WTC11 (cell line): Measurements from ENCODE around the gene BRSK1. TPM values are rescaled to one million over a fixed set of nuclear protein-coding genes. Genes with fewer than 3 reads are reported as not detected.

Source experiments
- ATAC-seq: fragments of 200-7000 bp; cut with Tn5 transposase; 2 replicates; pipeline ENCODE4 v1.10.0; 2021; ENCODE audit warnings: mild to moderate bottlenecking, moderate library complexity
- CTCF ChIA-PET: fragments of 300-600 bp; sonication (Branson Sonifier 250); formaldehyde crosslinking; loops from one replicate; lab custom pipeline; 2021; ENCODE audit warnings: antibody characterized with exemption; lab: Charles Lee
- POLR2A ChIA-PET: fragments of 350-600 bp; sonication (Branson Sonifier 250); formaldehyde crosslinking; loops from one replicate; lab custom pipeline; 2021; ENCODE audit warnings: antibody characterized with exemption; lab: Charles Lee
- DNase-seq: peaks from one replicate; pipeline ENCODE4 v3.0.0; 2021; ENCODE audit warnings: low spot score
- H3K27ac Mint-ChIP-seq: 2 replicates; pipeline ENCODE4 v1.8.0; 2021; ENCODE audit warnings: mixed read lengths
- H3K27me3 Mint-ChIP-seq: 2 replicates; pipeline ENCODE4 v1.8.0; 2021; ENCODE audit warnings: low read depth, mild to moderate bottlenecking, moderate library complexity, mixed read lengths
- H3K36me3 Mint-ChIP-seq: 2 replicates; pipeline ENCODE4 v1.8.0; 2021; ENCODE audit warnings: mixed read lengths
- H3K4me1 Mint-ChIP-seq: 2 replicates; pipeline ENCODE4 v1.8.0; 2022; ENCODE audit warnings: mixed read lengths
- H3K4me3 Mint-ChIP-seq: 2 replicates; pipeline ENCODE4 v1.8.0; 2021; ENCODE audit warnings: mild to moderate bottlenecking, moderate library complexity, mixed read lengths
- H3K9me3 Mint-ChIP-seq: 2 replicates; pipeline ENCODE4 v1.8.0; 2021; ENCODE audit warnings: mixed read lengths
- CBFB ChIP-seq: sonication (generic); formaldehyde crosslinking; IDR thresholded peaks from 2 replicates; pipeline ENCODE4 v1.8.1; 2022; ENCODE audit warnings: mild to moderate bottlenecking, low read depth, missing genetic modification reagents
- CDX4 ChIP-seq: fragments of 250-450 bp; sonication (Bioruptor Pico); IDR thresholded peaks from 2 replicates; pipeline ENCODE4 v1.9.0; 2021; ENCODE audit warnings: moderate library complexity, mild to moderate bottlenecking, inconsistent platforms, borderline replicate concordance
- CREM ChIP-seq: sonication (generic); formaldehyde crosslinking; IDR thresholded peaks from 2 replicates; pipeline ENCODE4 v1.8.1; 2022; ENCODE audit warnings: mild to moderate bottlenecking, missing genetic modification reagents, moderate library complexity
- ELF4 ChIP-seq: sonication (generic); formaldehyde crosslinking; IDR thresholded peaks from 2 replicates; pipeline ENCODE4 v1.8.1; 2022; ENCODE audit warnings: low read depth, mild to moderate bottlenecking, moderate library complexity, missing genetic modification reagents
- EMX1 ChIP-seq: fragments of 250-450 bp; sonication (Bioruptor Pico); IDR thresholded peaks from 2 replicates; pipeline ENCODE4 v1.8.0; 2021; ENCODE audit warnings: mild to moderate bottlenecking
- ESRRA ChIP-seq: sonication (generic); formaldehyde crosslinking; IDR thresholded peaks from 2 replicates; pipeline ENCODE4 v1.8.1; 2022; ENCODE audit warnings: mild to moderate bottlenecking, missing genetic modification reagents, borderline replicate concordance
- FOXJ3 ChIP-seq: sonication (generic); formaldehyde crosslinking; IDR thresholded peaks from 2 replicates; pipeline ENCODE4 v1.9.0; 2021; ENCODE audit warnings: missing genetic modification reagents, mild to moderate bottlenecking, borderline replicate concordance
- HMGA2 ChIP-seq: fragments of 250-450 bp; sonication (Bioruptor Pico); IDR thresholded peaks from 2 replicates; pipeline ENCODE4 v1.4.0; 2021; ENCODE audit warnings: mild to moderate bottlenecking, moderate library complexity
- IRF1 ChIP-seq: sonication (generic); formaldehyde crosslinking; IDR thresholded peaks from 2 replicates; pipeline ENCODE4 v1.8.0; 2023; ENCODE audit warnings: missing genetic modification reagents
- NFATC4 ChIP-seq: fragments of 250-450 bp; sonication (Bioruptor Pico); IDR thresholded peaks from 2 replicates; pipeline ENCODE4 v1.9.0; 2021; ENCODE audit warnings: mild to moderate bottlenecking
- NR3C1 ChIP-seq: sonication (generic); formaldehyde crosslinking; conservative IDR thresholded peaks from 2 replicates; pipeline ENCODE4 v1.8.1; 2023; ENCODE audit warnings: low read depth, mild to moderate bottlenecking, missing genetic modification reagents
- PRRX2 ChIP-seq: fragments of 250-450 bp; sonication (Bioruptor Pico); IDR thresholded peaks from 2 replicates; pipeline ENCODE4 v1.8.0; 2021; ENCODE audit warnings: mild to moderate bottlenecking
- SOX15 ChIP-seq: fragments of 250-450 bp; sonication (Bioruptor Pico); IDR thresholded peaks from 2 replicates; pipeline ENCODE4 v1.9.0; 2021; ENCODE audit warnings: mild to moderate bottlenecking
- TEAD1 ChIP-seq: sonication (generic); formaldehyde crosslinking; IDR thresholded peaks from 2 replicates; pipeline ENCODE4 v1.8.0; 2022; ENCODE audit warnings: mild to moderate bottlenecking, missing genetic modification reagents
- ZBTB21 ChIP-seq: sonication (generic); formaldehyde crosslinking; IDR thresholded peaks from 2 replicates; pipeline ENCODE4 v1.8.1; 2023; ENCODE audit warnings: mild to moderate bottlenecking, missing genetic modification reagents, borderline replicate concordance
- ZBTB43 ChIP-seq: sonication (generic); formaldehyde crosslinking; IDR thresholded peaks from 2 replicates; pipeline ENCODE4 v1.8.1; 2023; ENCODE audit warnings: mild to moderate bottlenecking, missing genetic modification reagents
- ZNF121 ChIP-seq: sonication (generic); formaldehyde crosslinking; IDR thresholded peaks from 2 replicates; pipeline ENCODE4 v1.8.0; 2023; ENCODE audit warnings: missing genetic modification reagents
- ZNF232 ChIP-seq: sonication (generic); formaldehyde crosslinking; IDR thresholded peaks from 2 replicates; pipeline ENCODE4 v1.8.0; 2022; ENCODE audit warnings: mild to moderate bottlenecking, missing genetic modification reagents
- ZNF263 ChIP-seq: sonication (generic); formaldehyde crosslinking; IDR thresholded peaks from 2 replicates; pipeline ENCODE4 v1.8.1; 2022; ENCODE audit warnings: low read depth, mild to moderate bottlenecking, moderate library complexity, missing genetic modification reagents
- ZNF423 ChIP-seq: fragments of 250-450 bp; sonication (Bioruptor Pico); IDR thresholded peaks from 2 replicates; pipeline ENCODE4 v2.1.2; 2022; ENCODE audit warnings: mild to moderate bottlenecking, moderate library complexity
- ZNF671 ChIP-seq: fragments of 250-450 bp; sonication (Bioruptor Pico); IDR thresholded peaks from 2 replicates; pipeline ENCODE4 v1.8.0; 2021; ENCODE audit warnings: mild to moderate bottlenecking
- ZSCAN18 ChIP-seq: fragments of 250-450 bp; sonication (Bioruptor Pico); IDR thresholded peaks from 2 replicates; pipeline ENCODE4 v2.1.2; 2022; ENCODE audit warnings: mild to moderate bottlenecking, moderate library complexity
- total RNA-seq: library from RNA; stranded (reverse); gene quantifications from 3 replicates; pipeline ENCODE4 v1.2.3, GENCODE V29; 2021
- TF ChIP-seq, protein P1 (sequence below): sonication (generic); formaldehyde crosslinking; IDR thresholded peaks from 2 replicates; pipeline ENCODE4 v1.8.1; 2022; ENCODE audit warnings: low read depth, mild to moderate bottlenecking, moderate library complexity, missing genetic modification reagents, borderline replicate concordance
- TF ChIP-seq, protein P2 (sequence below): fragments of 250-450 bp; sonication (Bioruptor Pico); IDR thresholded peaks from 2 replicates; pipeline ENCODE4 v1.9.0; 2021; ENCODE audit warnings: mild to moderate bottlenecking

BRSK1 gene
- total RNA-seq, 1 experiment from 2014 or later, result 52.4 TPM

DNA sequence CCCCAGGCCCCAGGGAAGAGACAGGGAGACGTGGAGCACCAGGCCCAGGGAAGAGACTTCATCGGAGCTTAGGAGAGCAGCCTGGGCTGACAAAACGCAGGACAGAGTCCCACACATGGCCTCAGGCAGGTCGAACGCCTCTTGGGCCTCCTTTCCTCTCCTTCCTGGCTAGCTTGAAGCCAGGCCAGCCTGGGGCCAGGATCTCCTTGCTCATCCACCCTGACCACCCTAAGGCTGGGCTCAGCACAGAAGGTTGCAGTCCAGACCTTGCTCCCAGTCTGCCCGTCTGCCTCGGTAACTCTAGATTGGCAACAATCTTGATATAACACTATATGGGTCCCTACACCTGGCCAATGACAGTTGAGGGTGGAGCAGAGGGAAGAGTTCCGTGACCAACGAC, 35.1 kb upstream of the BRSK1 start:
- Mint-ChIP-seq H3K27me3 (no peaks in the 10 kb centered on the region), H3K4me3 (no peak overlapping the region), H3K4me1 (peaks cover 4% of the 10 kb centered on the region), H3K9me3 (no peaks in the 10 kb centered on the region), H3K27ac (peak overlapping the region; percentile 4; the same call in 1 of the 2 replicates), H3K36me3 (peaks cover 19% of the 10 kb centered on the region)
- ATAC-seq (no peak), DNase-seq (no peak)
- TF ChIP-seq HMGA2 (CRISPR knock-in tag) (no peak), ZBTB43 (no peak), ZSCAN18 (CRISPR knock-in tag) (no peak), ESRRA (CRISPR knock-in tag) (no peak)
- POLR2A ChIA-PET, result no interaction called here
- CTCF ChIA-PET, result interaction anchor here (1.0 to 1.5 kb wide), 2 partner anchors 102 to 108 kb away, joined by 3 to 4 read pairs; no protein-coding TSS in a partner anchor

DNA sequence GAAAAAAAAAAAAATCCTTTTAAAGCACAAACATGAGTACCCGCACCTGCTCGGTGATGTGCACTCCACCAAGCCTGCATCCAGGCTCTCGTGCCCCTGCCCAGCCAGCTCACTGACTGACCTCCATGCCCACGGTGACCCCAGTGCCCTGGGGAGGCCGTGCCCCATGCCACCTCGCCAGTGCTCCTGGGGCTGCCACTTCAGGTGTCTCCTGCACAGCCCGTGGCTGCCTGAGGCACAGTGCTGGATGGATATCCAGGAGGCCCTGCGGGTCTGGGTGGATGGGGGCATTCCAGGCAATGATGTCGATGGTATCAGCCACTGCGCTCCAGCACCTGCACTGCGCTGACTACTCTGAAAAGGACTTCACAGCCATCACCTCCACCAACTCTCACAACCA, 34.0 kb upstream of the BRSK1 start:
- H3K27ac Mint-ChIP-seq, result no peak overlapping the region
- no peaks in the 10 kb centered on the region for H3K9me3 Mint-ChIP-seq
- ATAC-seq (no peak), DNase-seq (no peak)
- no peak overlapping the region for H3K4me3 Mint-ChIP-seq
- peaks cover 16% of the 10 kb centered on the region for H3K4me1 Mint-ChIP-seq
- peaks cover 10% of the 10 kb centered on the region for H3K36me3 Mint-ChIP-seq
- ChIA-PET POLR2A (no interaction called here), CTCF (no interaction called here)
- no peaks in the 10 kb centered on the region for H3K27me3 Mint-ChIP-seq
- no peak for TF ChIP-seq FOXJ3 (CRISPR knock-in tag)

- CTCF ChIA-PET, result no interaction called here
Measured at GRCh38 chr19:55250262-55251036, 33.3 kb upstream of the BRSK1 start.

DNA sequence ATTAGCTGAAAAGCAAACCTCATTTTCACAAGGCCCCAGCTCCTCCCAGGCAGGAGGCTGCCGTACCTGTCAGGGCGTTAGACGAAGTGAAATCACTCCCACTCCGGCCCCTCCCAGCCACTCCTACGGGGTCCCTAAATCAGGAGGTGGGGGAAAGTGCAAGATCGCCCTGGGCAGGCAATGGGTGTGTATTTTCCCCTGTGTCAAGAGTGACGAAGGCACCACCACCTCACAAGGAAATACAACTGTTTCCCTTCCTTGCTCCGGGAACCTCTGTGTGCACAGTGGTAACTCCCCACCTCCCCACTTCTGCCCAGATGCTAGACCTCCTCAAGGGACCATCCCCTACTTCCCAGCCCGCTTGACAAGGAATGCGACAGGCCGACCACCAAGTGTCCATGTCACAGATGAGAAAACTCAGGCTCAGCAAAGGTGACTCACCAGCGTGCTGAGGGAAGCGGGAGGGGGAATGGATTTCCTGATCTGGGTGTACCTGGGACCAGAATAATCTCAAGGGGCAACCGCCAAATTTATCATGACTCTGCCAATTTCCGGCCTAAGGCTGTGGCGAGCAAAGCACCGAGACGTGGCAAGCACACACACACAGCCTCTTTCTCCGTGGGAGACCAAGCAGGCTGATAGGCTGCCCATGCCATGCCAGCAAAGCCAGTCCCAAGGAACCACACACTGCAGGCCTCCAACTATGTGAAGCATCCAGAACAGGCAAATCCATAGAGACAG, 32.3 kb upstream of the BRSK1 start:
- Mint-ChIP-seq H3K36me3 (0 out of 2 replicates have a peak, but pooled peaks cover 3% of the 10 kb centered on the region), H3K9me3 (no peaks in the 10 kb centered on the region), H3K4me1 (peaks cover 31% of the 10 kb centered on the region), H3K4me3 (no peak overlapping the region), H3K27ac (peak overlapping the region; percentile 79), H3K27me3 (no peaks in the 10 kb centered on the region)
- POLR2A ChIA-PET, result interaction anchor here (0.7 kb wide), 1 partner anchor 171 kb away, joined by 3 read pairs; no protein-coding TSS in a partner anchor
- CTCF ChIA-PET, result interaction anchor here (0.6 kb wide), 1 partner anchor 8 kb away, joined by 6 read pairs; no protein-coding TSS in a partner anchor
- DNase-seq (no peak), ATAC-seq (no peak)
- TF ChIP-seq FOXJ3 (CRISPR knock-in tag) (no peak), ZBTB21 (CRISPR knock-in tag) (no peak), NR3C1 (CRISPR knock-in tag) (no peak), SOX15 (no peak), ELF4 (CRISPR knock-in tag) (no peak), PRRX2 (CRISPR knock-in tag) (no peak), CREM (CRISPR knock-in tag) (no peak), ZNF671 (no peak), CDX4 (CRISPR knock-in tag) (no peak)
- TF ChIP-seq, protein P1, sequence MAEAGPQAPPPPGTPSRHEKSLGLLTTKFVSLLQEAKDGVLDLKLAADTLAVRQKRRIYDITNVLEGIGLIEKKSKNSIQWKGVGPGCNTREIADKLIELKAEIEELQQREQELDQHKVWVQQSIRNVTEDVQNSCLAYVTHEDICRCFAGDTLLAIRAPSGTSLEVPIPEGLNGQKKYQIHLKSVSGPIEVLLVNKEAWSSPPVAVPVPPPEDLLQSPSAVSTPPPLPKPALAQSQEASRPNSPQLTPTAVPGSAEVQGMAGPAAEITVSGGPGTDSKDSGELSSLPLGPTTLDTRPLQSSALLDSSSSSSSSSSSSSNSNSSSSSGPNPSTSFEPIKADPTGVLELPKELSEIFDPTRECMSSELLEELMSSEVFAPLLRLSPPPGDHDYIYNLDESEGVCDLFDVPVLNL (CRISPR knock-in tag), result no peak

More at GRCh38 chr19:55250262-55251036, 33.3 kb upstream of the BRSK1 start:
- Mint-ChIP-seq H3K4me1 (peaks cover 21% of the 10 kb centered on the region), H3K9me3 (no peaks in the 10 kb centered on the region), H3K36me3 (peaks cover 6% of the 10 kb centered on the region; the same call in 1 of the 2 replicates), H3K27ac (peak overlapping the region; percentile 79; the same call in 1 of the 2 replicates), H3K27me3 (no peaks in the 10 kb centered on the region), H3K4me3 (no peak overlapping the region)
- DNase-seq, result no peak
- TF ChIP-seq ZNF423 (CRISPR knock-in tag) (no peak), TEAD1 (CRISPR knock-in tag) (no peak), CBFB (CRISPR knock-in tag) (no peak), ZNF263 (CRISPR knock-in tag) (no peak), ELF4 (CRISPR knock-in tag) (no peak), EMX1 (CRISPR knock-in tag) (no peak), ZNF121 (no peak), ZNF232 (no peak), NFATC4 (no peak), IRF1 (CRISPR knock-in tag) (no peak)
- TF ChIP-seq, protein P2, sequence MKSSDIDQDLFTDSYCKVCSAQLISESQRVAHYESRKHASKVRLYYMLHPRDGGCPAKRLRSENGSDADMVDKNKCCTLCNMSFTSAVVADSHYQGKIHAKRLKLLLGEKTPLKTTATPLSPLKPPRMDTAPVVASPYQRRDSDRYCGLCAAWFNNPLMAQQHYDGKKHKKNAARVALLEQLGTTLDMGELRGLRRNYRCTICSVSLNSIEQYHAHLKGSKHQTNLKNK (CRISPR knock-in tag), result no peak
- ATAC-seq, result no peak
- POLR2A ChIA-PET, result interaction anchor here (0.6 kb wide), 1 partner anchor 1050 kb away, joined by 3 read pairs; the partner anchor contains the start of gene RPS9
